GM23248 (cell line): ENCODE measurements around the gene CIDEC.

Experiments
- EZH2 ChIP-seq: fragments of 200-600 bp; sonication (generic); IDR thresholded peaks from 2 replicates; pipeline ENCODE4 v1.6.1; 2018; ENCODE audit warnings: antibody characterized with exemption, mild to moderate bottlenecking; ENCODE audit not compliant: insufficient read depth, poor library complexity, severe bottlenecking
- EZH2phosphoT487 ChIP-seq: fragments of 200-600 bp; sonication (generic); IDR thresholded peaks from 2 replicates; pipeline ENCODE4 v1.6.1; 2018; ENCODE audit warnings: antibody characterized with exemption, moderate library complexity, mild to moderate bottlenecking, low read depth; ENCODE audit not compliant: insufficient read depth

DNA sequence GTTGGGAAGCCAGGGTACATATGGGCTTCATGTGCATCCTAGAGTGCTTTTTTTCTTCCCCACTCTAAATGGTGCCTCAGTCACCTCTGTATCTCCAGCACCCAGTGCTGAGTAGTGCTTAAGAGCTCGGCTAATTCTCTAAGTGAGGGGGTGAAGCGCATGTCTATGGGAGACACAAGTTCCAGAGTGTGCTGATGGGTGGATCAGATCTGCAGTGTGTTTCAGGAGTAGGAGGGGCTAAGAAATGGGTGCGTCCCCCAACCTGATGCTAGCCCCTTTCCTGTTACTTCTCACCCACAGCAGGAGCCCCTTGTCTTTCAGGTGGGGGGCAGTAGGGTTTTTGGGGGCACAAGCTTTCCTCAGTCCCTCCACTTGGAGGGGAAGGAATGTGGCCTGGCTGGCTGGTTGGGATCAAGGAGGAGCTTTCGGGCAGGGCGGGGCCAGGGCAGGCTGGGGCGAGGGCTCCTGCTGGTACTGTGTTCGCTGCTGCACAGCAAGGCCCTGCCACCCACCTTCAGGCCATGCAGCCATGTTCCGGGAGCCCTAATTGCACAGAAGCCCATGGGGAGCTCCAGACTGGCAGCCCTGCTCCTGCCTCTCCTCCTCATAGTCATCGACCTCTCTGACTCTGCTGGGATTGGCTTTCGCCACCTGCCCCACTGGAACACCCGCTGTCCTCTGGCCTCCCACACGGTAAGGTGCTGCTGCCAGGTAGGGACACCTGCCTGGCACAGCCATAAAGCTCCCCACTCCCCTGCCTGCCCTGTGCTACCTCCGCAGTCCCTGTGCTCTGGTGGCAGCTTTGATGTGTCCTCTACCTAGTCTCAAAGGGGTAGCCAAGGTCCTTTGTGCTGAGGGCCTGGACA, 22.6 kb upstream of the CIDEC start, which contains the start of gene IL17RE:
- TF ChIP-seq EZH2: no peak
- TF ChIP-seq EZH2phosphoT487: no peak
